Testis (tissue), 3 donors: ENCODE data around the gene AHCYL2. TPM values are rescaled to one million over a fixed set of nuclear protein-coding genes. Genes with fewer than 3 reads are reported as not detected.
A peak's percentile ranks its signal among the peaks of the same experiment; 100 is the strongest.

Source experiments
- DNase-seq: peaks from one replicate; pipeline ENCODE4 v3.0.0-alpha.2; 2019
- H3K27ac ChIP-seq, 2 donors: fragments of 200-600 bp; sonication (generic); one replicate each; pipeline ENCODE4 v1.5.1; 2019
- H3K27me3 ChIP-seq: fragments of 200-600 bp; sonication (generic); one replicate; pipeline ENCODE4 v1.5.1; 2019
- H3K36me3 ChIP-seq: fragments of 200-600 bp; sonication (generic); one replicate; pipeline ENCODE4 v1.5.1; 2017; ENCODE audit warnings: low read depth; ENCODE audit errors: missing control alignments
- H3K4me1 ChIP-seq: fragments of 200-600 bp; sonication (generic); one replicate; pipeline ENCODE4 v1.5.1; 2019
- H3K4me3 ChIP-seq, 2 donors: fragments of 200-600 bp; sonication (generic); one replicate each; pipeline ENCODE4 v1.5.1; 2017 to 2019
- H3K9me3 ChIP-seq: fragments of 200-600 bp; sonication (generic); one replicate; pipeline ENCODE4 v1.5.1; 2017
- POLR2A ChIP-seq: fragments of 450-650 bp; IDR thresholded peaks from one replicate; pipeline ENCODE4 v1.6.1; 2017; ENCODE audit warnings: antibody characterized with exemption, mild to moderate bottlenecking, moderate library complexity
- WGBS, 2 donors: methylation state at CpG; one replicate each; pipeline ENCODE4 v1.1.5; 2018; 5-methylcytosine and 5-hydroxymethylcytosine counted together
- intact Hi-C: fragments of 100-400 bp; cut with DNase I; formaldehyde crosslinking; loops from one replicate; pipeline ENCODE4 v1.15.1; 2023; ENCODE audit warnings: low total_unique reads
- polyA plus RNA-seq: library from polyadenylated mRNA; stranded (reverse); fragments of 350-450 nt; fragmentation: Illumina TruSeq; extraction: RNeasy Lipid Tissue Mini Kit (QIAGEN cat#74804); gene quantifications from one replicate; pipeline ENCODE4 v1.2.3, GENCODE V29; 2014; ENCODE audit warnings: low read depth, low replicate concordance; ENCODE audit not compliant: insufficient read depth
- total RNA-seq, 2 donors: library from RNA; depleted of rRNA; stranded (reverse); fragments of >200 nt; gene quantifications; one replicate each; pipeline ENCODE4 v1.2.3, GENCODE V29; 2016
- TF ChIP-seq, protein P1 (sequence below), 3 experiments: fragments of 450-650 bp in 2 of 3; fragments of 200-600 bp in 1 of 3; sonication (generic) in 1 of 3; IDR thresholded peaks; one replicate each; pipeline ENCODE4 v1.5.1; 2016 to 2019; ENCODE audit warnings: antibody characterized with exemption in 3 of 3, mild to moderate bottlenecking in 2 of 3, moderate library complexity in 1 of 3

Gene AHCYL2
- total and polyA plus RNA-seq, 3 donors from 2014 or later, result 26.4 to 61.3 (median 46.1) TPM

DNA sequence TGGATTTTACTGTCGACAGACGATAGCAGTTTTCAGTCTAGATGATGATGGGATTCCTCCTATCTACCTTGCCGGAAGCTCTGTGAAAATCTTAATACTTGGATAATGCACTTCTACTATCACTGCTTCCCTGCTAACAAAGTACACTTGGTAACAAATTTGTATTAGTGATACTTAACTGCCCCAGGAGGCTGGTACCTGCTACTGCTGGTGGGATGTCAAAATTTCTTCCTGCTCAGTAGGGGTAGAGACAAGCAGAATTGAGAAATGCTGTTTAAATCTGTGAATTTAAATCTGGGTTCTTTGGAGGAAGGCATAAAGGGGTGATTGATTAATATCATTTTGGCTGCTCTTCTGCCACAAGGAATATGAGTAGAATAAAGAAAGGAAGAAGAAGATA, 109.6 kb downstream of the AHCYL2 start:
- TF ChIP-seq POLR2A, result no peak
- TF ChIP-seq, protein P1, sequence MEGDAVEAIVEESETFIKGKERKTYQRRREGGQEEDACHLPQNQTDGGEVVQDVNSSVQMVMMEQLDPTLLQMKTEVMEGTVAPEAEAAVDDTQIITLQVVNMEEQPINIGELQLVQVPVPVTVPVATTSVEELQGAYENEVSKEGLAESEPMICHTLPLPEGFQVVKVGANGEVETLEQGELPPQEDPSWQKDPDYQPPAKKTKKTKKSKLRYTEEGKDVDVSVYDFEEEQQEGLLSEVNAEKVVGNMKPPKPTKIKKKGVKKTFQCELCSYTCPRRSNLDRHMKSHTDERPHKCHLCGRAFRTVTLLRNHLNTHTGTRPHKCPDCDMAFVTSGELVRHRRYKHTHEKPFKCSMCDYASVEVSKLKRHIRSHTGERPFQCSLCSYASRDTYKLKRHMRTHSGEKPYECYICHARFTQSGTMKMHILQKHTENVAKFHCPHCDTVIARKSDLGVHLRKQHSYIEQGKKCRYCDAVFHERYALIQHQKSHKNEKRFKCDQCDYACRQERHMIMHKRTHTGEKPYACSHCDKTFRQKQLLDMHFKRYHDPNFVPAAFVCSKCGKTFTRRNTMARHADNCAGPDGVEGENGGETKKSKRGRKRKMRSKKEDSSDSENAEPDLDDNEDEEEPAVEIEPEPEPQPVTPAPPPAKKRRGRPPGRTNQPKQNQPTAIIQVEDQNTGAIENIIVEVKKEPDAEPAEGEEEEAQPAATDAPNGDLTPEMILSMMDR (IDR thresholded peaks at IDR 0.05), result no peak
- H3K4me1 ChIP-seq, result no peaks in the 10 kb centered on the region
- H3K9me3 ChIP-seq, result no peaks in the 10 kb centered on the region
- H3K36me3 ChIP-seq, result no peaks in the 10 kb centered on the region
- intact Hi-C loops, result no loop called here
- WGBS, 2 donors, result 95 to 96% methylated on average over 3 of the region's 3 CpGs
- H3K4me3 ChIP-seq, result no peak overlapping the region
- no peaks in the 10 kb centered on the region for H3K27me3 ChIP-seq
- no peak overlapping the region for H3K27ac ChIP-seq
- no peak for DNase-seq

DNA sequence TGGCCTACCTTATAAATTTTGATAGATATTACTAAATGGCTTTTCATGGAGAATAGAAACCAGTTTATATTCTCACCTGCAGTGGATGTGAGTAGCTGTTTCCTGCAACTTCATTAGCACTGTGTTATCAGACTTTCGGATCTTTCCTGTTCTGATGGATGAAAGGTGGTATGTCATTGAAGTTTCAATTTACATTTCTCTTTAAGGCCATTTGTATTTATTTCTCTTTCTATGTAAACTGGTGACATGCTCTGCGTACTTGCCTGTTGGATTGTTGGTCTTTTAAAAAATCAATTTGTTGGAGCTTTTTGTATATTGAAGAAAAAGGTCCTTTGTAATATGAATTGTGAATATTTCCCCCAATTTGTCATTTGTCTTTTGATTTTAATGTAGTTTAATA, 113.6 kb downstream of the AHCYL2 start:
- TF ChIP-seq POLR2A, result no peak
- DNase-seq, result no peak
- intact Hi-C loops, result no loop called here
- Histone ChIP-seq H3K36me3 (no peaks in the 10 kb centered on the region), H3K27me3 (no peaks in the 10 kb centered on the region), H3K4me3 (no peak overlapping the region), H3K4me1 (no peaks in the 10 kb centered on the region), H3K9me3 (no peaks in the 10 kb centered on the region), H3K27ac (no peak overlapping the region)
- 95 to 99% methylated on average over 2 of the region's 2 CpGs for WGBS, 2 donors

DNA sequence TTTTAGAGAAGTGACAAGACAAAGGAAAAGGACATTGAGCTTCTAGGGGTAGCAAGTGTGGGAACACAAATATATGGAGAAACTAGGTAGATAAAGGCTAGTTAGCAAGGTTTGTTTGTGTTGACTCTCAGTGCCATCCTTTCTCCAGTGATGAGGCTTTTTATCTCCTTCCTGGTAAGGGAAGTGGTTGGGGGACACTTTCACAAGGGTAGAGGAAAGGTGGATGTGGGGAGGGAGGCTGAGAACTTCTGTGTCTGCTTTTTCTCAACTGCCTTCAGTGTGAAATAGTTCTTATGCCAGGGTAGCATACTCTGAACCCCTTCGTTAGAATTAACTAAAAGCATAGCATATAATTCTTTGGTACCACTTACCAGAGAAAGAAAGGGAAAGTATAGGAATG, 116.4 kb downstream of the AHCYL2 start:
- H3K36me3 ChIP-seq, result no peaks in the 10 kb centered on the region
- H3K9me3 ChIP-seq, result no peaks in the 10 kb centered on the region
- WGBS, 2 donors, result 73 to 78% methylated on average over 1 of the region's 1 CpG
- no peak for DNase-seq
- H3K4me1 ChIP-seq, result no peaks in the 10 kb centered on the region
- H3K4me3 ChIP-seq, result no peak overlapping the region
- H3K27ac ChIP-seq, result no peak overlapping the region
- intact Hi-C loops, result no loop called here
- no peak for TF ChIP-seq POLR2A
- TF ChIP-seq, protein P1 (IDR thresholded peaks at IDR 0.05), result no peak
- H3K27me3 ChIP-seq, result no peaks in the 10 kb centered on the region

DNA sequence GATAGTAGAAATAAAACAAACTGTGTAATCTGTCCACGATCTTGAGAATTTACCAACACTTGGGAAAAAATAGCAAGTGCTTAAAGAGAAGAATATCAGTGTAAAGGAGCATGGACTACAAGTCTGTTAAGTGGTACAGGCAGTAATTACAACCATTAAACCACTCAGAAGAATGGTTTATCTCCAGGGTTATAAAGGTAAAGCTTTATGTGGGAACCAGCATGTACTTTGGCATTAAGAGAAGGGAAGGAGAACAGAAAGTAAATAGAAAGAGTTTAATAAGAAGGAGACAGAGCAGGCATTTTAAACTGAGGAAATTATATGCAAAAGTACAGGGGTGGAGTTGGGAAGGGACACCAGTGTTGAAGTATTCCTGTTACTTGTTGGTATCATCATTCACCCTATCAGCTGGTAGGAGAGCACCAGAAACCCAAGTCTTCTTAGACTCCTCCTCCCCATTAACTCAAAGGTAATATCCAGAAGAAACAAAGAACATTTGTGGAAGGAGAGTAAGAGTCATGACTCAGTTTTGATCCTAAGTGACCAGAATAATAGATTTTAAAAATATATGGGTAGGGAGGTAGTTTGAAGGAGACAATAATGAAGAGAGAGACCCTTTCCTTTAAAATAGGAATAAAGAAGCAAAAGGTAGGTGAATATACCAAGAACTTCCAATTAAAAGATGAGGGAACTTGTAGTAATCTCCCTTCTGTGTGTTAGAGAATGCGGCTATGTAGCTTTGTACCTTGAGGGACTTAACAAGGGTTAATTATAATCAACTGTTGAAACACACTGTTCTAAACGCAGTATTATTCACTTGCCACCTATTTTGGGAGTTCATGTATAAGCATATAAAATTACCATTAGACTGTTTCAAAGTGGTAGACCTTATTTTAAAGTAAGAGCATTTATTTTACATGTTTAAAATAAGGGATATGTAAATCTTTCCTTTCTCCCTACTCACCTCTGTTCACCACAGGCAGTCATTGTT, 117.3 kb downstream of the AHCYL2 start:
- H3K4me1 ChIP-seq, result no peaks in the 10 kb centered on the region
- H3K9me3 ChIP-seq, result no peaks in the 10 kb centered on the region
- H3K27me3 ChIP-seq, result no peaks in the 10 kb centered on the region
- no peaks in the 10 kb centered on the region for H3K36me3 ChIP-seq
- no peak overlapping the region for H3K27ac ChIP-seq
- DNase-seq, result no peak
- TF ChIP-seq POLR2A, result no peak
- TF ChIP-seq, protein P1 (IDR thresholded peaks at IDR 0.05), result no peak
- no peak overlapping the region for H3K4me3 ChIP-seq
- intact Hi-C loops, result no loop called here
- WGBS, 2 donors, result 62 to 65% methylated on average over 3 of the region's 3 CpGs

DNA sequence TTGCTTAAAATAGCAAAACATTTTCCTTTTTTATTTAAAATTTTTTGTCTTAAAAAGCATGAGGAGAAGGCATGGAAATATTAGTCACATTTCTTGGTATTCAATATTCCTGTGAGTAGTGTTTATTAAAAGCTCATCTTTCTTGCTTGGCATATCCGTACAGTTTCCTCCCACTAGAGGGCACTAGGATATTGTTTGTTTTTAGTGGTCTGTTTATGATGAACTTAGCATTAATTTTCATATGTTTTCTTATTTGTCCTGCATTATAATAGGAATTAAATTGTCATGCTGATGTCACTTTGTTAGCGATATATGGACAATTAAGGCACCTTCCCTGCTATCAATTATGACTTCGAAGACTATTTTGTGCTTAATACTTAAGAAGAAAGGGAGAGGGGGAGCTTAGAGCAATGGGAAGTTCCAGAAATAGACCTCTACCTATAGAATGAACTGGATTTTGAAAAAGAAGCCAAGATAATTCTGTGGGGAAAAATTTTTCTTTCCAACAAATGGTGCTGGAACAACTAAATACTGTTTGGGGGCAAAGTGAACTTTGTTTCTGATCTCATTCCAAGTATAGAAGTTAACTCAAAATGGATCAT, 118.4 kb downstream of the AHCYL2 start:
- no peak for DNase-seq
- H3K4me3 ChIP-seq, result no peak overlapping the region
- TF ChIP-seq, protein P1 (IDR thresholded peaks at IDR 0.05), result peak; percentile 47 to 59 (median 49)
- no peak for TF ChIP-seq POLR2A
- H3K9me3 ChIP-seq, result no peaks in the 10 kb centered on the region
- WGBS, 2 donors, result 41 to 56% methylated on average over 3 of the region's 3 CpGs
- no peaks in the 10 kb centered on the region for H3K4me1 ChIP-seq
- no peaks in the 10 kb centered on the region for H3K36me3 ChIP-seq
- H3K27me3 ChIP-seq, result no peaks in the 10 kb centered on the region
- no peak overlapping the region for H3K27ac ChIP-seq
- intact Hi-C loops, result no loop called here
